ENCODE measurements around the gene CTDSPL2. TPM values are rescaled to one million over a fixed set of nuclear protein-coding genes. Genes with fewer than 3 reads are reported as not detected.
"Not testable (repeated sequence)": the region's sequence is repeated elsewhere in the genome, so short reads cannot be mapped to it uniquely, and the experiment has no call there.

The CTDSPL2 gene
- total RNA-seq, 2 donors from 2014 or later = 31.7 to 43.0 TPM

DNA sequence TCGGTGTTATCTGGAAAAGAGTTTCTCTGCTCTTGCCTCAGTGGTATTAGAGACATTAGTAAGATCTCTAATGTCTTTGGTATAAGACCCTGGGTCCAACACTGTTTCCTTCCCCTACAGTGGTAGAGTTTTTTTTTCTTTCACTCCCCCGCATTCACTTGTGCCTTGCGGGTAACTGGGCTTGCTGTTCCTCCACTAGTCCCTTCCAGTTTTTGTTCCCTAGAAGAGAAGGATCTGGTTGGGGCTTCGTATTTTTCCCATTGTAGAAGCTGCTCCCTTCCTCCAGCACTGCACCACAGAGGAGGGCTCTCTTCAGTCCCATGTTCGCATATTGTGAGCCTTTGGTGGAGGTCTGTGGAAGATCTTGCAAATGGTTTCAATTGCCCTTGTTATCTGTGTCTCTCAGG is 13.7 kb downstream of the CTDSPL2 start:
- H3K4me1 ChIP-seq = peaks cover 4% of the 10 kb centered on the region
- H3K9ac ChIP-seq (ENCODE audit: low read depth in 2 of 2, low read length in 2 of 2) = no peak overlapping the region
- no peaks in the 10 kb centered on the region for H3K9me3 ChIP-seq
- DNase-seq = no peak
- intact Hi-C loops (cut with DNase I) = no loop called here
- TF ChIP-seq, protein P1, sequence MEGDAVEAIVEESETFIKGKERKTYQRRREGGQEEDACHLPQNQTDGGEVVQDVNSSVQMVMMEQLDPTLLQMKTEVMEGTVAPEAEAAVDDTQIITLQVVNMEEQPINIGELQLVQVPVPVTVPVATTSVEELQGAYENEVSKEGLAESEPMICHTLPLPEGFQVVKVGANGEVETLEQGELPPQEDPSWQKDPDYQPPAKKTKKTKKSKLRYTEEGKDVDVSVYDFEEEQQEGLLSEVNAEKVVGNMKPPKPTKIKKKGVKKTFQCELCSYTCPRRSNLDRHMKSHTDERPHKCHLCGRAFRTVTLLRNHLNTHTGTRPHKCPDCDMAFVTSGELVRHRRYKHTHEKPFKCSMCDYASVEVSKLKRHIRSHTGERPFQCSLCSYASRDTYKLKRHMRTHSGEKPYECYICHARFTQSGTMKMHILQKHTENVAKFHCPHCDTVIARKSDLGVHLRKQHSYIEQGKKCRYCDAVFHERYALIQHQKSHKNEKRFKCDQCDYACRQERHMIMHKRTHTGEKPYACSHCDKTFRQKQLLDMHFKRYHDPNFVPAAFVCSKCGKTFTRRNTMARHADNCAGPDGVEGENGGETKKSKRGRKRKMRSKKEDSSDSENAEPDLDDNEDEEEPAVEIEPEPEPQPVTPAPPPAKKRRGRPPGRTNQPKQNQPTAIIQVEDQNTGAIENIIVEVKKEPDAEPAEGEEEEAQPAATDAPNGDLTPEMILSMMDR (IDR thresholded peaks at IDR 0.05) = no peak
- H3K4me3 ChIP-seq = no peak overlapping the region
- H3K27me3 ChIP-seq = no peaks in the 10 kb centered on the region
- no peak overlapping the region for H3K27ac ChIP-seq
- H3K36me3 ChIP-seq = no peaks in the 10 kb centered on the region

DNA sequence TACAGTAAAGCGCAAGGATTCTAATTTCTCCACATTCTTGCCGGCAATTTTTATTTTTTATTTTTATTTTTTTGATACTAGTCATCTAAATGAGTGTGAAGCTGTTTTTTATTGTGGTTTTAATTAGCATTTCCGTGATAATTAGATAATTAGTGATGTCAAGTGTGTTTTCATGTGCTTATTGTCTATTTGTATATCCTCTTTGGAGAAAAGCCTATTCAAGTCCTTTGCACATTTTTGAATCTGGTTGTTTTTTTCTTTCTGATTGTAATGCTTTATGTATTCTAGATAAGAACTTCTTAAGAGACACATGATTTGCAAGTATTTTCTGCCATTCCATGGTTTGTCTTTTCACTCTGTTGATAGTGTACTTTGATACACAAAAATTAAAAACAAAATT is 16.1 kb downstream of the CTDSPL2 start:
- Histone ChIP-seq H3K36me3 (no peaks in the 10 kb centered on the region), H3K4me1 (peaks cover 1% of the 10 kb centered on the region), H3K27me3 (no peaks in the 10 kb centered on the region), H3K27ac (no peak overlapping the region), H3K4me3 (no peak overlapping the region), H3K9ac (ENCODE audit: low read depth in 2 of 2, low read length in 2 of 2) (no peak overlapping the region), H3K9me3 (no peaks in the 10 kb centered on the region)
- DNase-seq = no peak
- intact Hi-C loops (cut with DNase I) = no loop called here
- TF ChIP-seq, protein P1 (IDR thresholded peaks at IDR 0.05) = no peak

DNA sequence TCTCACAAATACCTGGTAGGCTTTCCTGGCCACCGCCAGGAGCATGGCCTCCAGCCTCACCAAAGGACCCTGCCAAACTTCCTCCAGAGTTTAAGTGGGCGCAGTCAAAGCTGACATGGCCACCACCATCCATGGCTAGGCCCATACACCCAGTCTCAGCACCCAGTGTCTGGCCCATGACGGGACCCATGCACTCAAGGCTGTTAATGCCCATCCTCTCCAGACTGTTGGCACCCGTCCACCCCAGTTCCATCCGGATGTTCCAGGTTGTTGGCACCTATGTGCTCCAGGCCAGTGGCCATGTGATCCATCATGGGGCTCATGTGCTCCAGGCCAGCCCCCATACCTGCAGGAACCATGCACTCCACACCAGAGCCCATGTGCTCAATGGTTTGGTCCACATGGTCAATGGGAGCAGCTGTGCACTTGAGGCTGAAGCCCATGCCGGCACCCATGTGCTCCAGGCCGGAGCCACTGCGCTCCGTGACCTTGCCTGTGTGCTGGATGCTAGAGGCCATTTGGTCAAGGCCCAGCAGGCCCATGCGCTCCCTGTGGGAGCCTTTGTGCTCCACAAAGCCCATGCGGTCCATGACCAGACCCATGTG is 20.4 kb downstream of the CTDSPL2 start:
- no peaks in the 10 kb centered on the region for H3K27me3 ChIP-seq
- H3K9me3 ChIP-seq = no peaks in the 10 kb centered on the region
- no peak for DNase-seq
- H3K27ac ChIP-seq = no peak overlapping the region
- H3K9ac ChIP-seq (ENCODE audit: low read depth in 2 of 2, low read length in 2 of 2) = no peak overlapping the region
- intact Hi-C loops (cut with DNase I) = no loop called here
- no peak overlapping the region for H3K4me3 ChIP-seq
- H3K36me3 ChIP-seq = no peaks in the 10 kb centered on the region
- TF ChIP-seq, protein P1 (IDR thresholded peaks at IDR 0.05) = no peak
- no peaks in the 10 kb centered on the region for H3K4me1 ChIP-seq

- Histone ChIP-seq H3K4me3 (no peak overlapping the region), H3K4me1 (no peaks in the 10 kb centered on the region), H3K9ac (ENCODE audit: low read depth in 2 of 2, low read length in 2 of 2) (no peak overlapping the region), H3K27ac (no peak overlapping the region), H3K27me3 (no peaks in the 10 kb centered on the region), H3K9me3 (no peaks in the 10 kb centered on the region), H3K36me3 (no peaks in the 10 kb centered on the region)
- intact Hi-C loops (cut with DNase I) = no loop called here
- TF ChIP-seq, protein P1 (IDR thresholded peaks at IDR 0.05) = no peak
- no peak for DNase-seq
These were observed 22.7 kb downstream of the CTDSPL2 start for GRCh38 chr15:44450172-44450571.

- not testable (repeated sequence) for H3K27ac ChIP-seq
These were observed 26.3 kb downstream of the CTDSPL2 start for GRCh38 chr15:44453578-44454283.

DNA sequence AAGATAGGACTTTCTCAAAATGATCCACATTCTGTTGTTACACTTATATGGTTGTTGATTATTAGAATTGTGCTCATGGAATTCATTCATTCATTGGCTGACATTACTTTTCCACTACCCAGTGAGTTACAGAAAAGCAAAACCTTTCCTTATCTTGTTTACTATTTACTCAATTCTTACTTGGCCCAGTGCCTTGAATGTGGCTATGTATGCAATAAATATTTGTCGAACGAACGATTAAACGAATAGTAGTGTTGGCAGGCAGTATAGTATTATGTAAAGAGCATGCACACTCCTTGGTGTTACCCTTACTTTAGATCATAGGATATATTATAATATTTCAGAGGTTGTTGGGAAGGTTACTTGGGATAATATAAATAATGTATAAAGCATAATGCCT is 31.0 kb downstream of the CTDSPL2 start:
- intact Hi-C loops (cut with DNase I) = no loop called here
- no peak overlapping the region for H3K27ac ChIP-seq
- H3K36me3 ChIP-seq = no peaks in the 10 kb centered on the region
- no peaks in the 10 kb centered on the region for H3K9me3 ChIP-seq
- no peaks in the 10 kb centered on the region for H3K4me1 ChIP-seq
- no peak overlapping the region for H3K9ac ChIP-seq (ENCODE audit: low read depth in 2 of 2, low read length in 2 of 2)
- H3K4me3 ChIP-seq = no peak overlapping the region
- no peak for DNase-seq
- TF ChIP-seq, protein P1 (IDR thresholded peaks at IDR 0.05) = no peak
- H3K27me3 ChIP-seq = no peaks in the 10 kb centered on the region

More at GRCh38 chr15:44453578-44454283, 26.3 kb downstream of the CTDSPL2 start:
- H3K4me3 ChIP-seq; intact Hi-C loops (cut with DNase I); H3K36me3 ChIP-seq; H3K9ac ChIP-seq (ENCODE audit: low read depth in 2 of 2, low read length in 2 of 2); DNase-seq; H3K4me1 ChIP-seq; H3K9me3 ChIP-seq; H3K27me3 ChIP-seq: not testable (repeated sequence)
